ENCODE data around the gene SOCS7.

Gene SOCS7

DNA sequence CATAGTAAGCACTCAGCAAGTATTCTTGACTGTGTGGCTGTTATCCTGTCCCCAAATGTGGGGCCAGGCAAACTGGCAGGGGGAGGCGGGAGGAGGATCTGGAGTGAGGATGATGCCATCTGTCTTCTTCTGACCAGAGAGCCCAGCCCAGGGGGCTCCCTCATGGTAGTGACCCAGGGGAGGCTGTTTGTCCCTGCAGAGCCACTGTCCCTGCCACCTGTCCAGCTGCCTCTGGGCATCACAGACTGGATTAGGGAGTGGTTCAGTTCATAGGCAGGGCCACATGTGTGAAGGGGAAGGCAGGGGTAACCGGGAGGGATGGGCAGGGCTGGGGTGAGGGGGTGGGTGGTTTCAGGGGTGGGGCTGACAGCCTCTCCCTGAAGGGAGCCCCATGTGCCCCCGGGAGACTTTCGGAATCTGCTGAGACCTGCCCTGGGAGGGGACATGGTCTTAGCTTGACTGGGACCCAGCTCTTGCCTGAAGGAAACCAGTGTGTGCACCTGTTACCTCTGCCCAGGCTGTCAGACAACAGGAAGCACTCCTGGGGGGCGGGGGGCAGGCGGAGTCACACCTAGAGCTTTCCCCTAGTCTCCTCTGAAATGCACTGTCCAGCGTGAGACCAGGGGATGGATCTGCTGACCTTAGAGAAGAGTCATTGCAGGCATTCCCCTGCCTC, 91.8 kb downstream of the SOCS7 start:
- in situ Hi-C loops (cut with HindIII; ENCODE audit: low sequenced_read_pairs), result no loop called here
- no peak for DNase-seq (ENCODE audit: low read depth)
- H3K4me3 ChIP-seq (ENCODE audit: low read depth, low read length), result no peak overlapping the region
- TF ChIP-seq, protein P1, sequence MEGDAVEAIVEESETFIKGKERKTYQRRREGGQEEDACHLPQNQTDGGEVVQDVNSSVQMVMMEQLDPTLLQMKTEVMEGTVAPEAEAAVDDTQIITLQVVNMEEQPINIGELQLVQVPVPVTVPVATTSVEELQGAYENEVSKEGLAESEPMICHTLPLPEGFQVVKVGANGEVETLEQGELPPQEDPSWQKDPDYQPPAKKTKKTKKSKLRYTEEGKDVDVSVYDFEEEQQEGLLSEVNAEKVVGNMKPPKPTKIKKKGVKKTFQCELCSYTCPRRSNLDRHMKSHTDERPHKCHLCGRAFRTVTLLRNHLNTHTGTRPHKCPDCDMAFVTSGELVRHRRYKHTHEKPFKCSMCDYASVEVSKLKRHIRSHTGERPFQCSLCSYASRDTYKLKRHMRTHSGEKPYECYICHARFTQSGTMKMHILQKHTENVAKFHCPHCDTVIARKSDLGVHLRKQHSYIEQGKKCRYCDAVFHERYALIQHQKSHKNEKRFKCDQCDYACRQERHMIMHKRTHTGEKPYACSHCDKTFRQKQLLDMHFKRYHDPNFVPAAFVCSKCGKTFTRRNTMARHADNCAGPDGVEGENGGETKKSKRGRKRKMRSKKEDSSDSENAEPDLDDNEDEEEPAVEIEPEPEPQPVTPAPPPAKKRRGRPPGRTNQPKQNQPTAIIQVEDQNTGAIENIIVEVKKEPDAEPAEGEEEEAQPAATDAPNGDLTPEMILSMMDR (IDR thresholded peaks at IDR 0.05; ENCODE audit: low read depth, low read length, missing control alignments), result no peak

- no peak overlapping the region for H3K4me3 ChIP-seq (ENCODE audit: low read depth, low read length)
- in situ Hi-C loops (cut with HindIII; ENCODE audit: low sequenced_read_pairs), result no loop called here
- TF ChIP-seq, protein P1 (IDR thresholded peaks at IDR 0.05; ENCODE audit: low read depth, low read length, missing control alignments), result peak; percentile 92
- DNase-seq (ENCODE audit: low read depth), result no peak
Observed at GRCh38 chr17:38444151-38444550, 92.5 kb downstream of the SOCS7 start.

GRCh38 chr17:38447502-38448085, 96.0 kb downstream of the SOCS7 start:
- TF ChIP-seq, protein P1 (IDR thresholded peaks at IDR 0.05; ENCODE audit: low read depth, low read length, missing control alignments), result no peak
- no peak for DNase-seq (ENCODE audit: low read depth)
- no peak overlapping the region for H3K4me3 ChIP-seq (ENCODE audit: low read depth, low read length)
- in situ Hi-C loops (cut with HindIII; ENCODE audit: low sequenced_read_pairs), result no loop called here

- DNase-seq (ENCODE audit: low read depth), result no peak
- in situ Hi-C loops (cut with HindIII; ENCODE audit: low sequenced_read_pairs), result no loop called here
- no peak overlapping the region for H3K4me3 ChIP-seq (ENCODE audit: low read depth, low read length)
- TF ChIP-seq, protein P1 (IDR thresholded peaks at IDR 0.05; ENCODE audit: low read depth, low read length, missing control alignments), result no peak
Observed at GRCh38 chr17:38448208-38448771, 96.6 kb downstream of the SOCS7 start.

DNA sequence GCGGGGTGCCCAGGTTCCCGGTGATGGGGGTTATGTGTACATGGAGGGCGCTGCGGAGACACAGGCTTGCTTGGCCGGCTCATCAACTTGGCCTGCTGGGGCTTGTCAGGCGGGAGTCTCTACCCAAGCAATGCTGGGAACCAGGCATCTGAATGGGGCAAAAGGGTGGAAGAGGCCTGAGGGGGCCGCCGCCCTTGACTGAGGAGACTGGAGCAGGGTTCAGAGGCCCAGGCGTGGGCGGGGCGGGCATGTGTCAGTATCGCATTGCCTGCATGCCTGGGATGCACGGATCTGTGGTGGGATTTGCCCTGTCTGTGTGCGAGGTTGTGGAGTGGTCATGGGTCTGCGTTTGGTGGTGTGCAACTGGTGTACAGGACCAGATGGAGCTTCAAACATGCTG, 97.7 kb downstream of the SOCS7 start:
- in situ Hi-C loops (cut with HindIII; ENCODE audit: low sequenced_read_pairs), result no loop called here
- DNase-seq (ENCODE audit: low read depth), result no peak
- TF ChIP-seq, protein P1 (IDR thresholded peaks at IDR 0.05; ENCODE audit: low read depth, low read length, missing control alignments), result no peak
- no peak overlapping the region for H3K4me3 ChIP-seq (ENCODE audit: low read depth, low read length)

GRCh38 chr17:38450557-38451029, 98.9 kb downstream of the SOCS7 start:
- no peak for DNase-seq (ENCODE audit: low read depth)
- TF ChIP-seq, protein P1 (IDR thresholded peaks at IDR 0.05; ENCODE audit: low read depth, low read length, missing control alignments), result no peak
- no peak overlapping the region for H3K4me3 ChIP-seq (ENCODE audit: low read depth, low read length)
- in situ Hi-C loops (cut with HindIII; ENCODE audit: low sequenced_read_pairs), result no loop called here

Measured in astrocyte of the cerebellum (primary cell).